Mammary epithelial cell (primary cell): ENCODE measurements around the gene SCAI.

ENCODE experiments used
- CTCF ChIP-seq, 2 donors: IDR thresholded peaks in 1 of 2; conservative IDR thresholded peaks in 1 of 2; 2 replicates each; pipeline ENCODE4 v1.5.1; 2011 to 2012; ENCODE audit warnings: inconsistent platforms in 2 of 2, low read length in 2 of 2, mild to moderate bottlenecking in 2 of 2, control low read depth in 1 of 2, low read depth in 1 of 2; ENCODE audit not compliant: insufficient read depth in 1 of 2; ENCODE audit errors: extremely low read depth in 1 of 2
- EZH2 ChIP-seq: IDR thresholded peaks from 2 replicates; pipeline ENCODE4 v1.6.1; 2012; ENCODE audit warnings: low read length, inconsistent platforms, borderline replicate concordance

- no peak for TF ChIP-seq CTCF (conservative IDR thresholded peaks at IDR 0.05 in 1 of 2, IDR thresholded peaks at IDR 0.05 in 1 of 2; ENCODE audit: extremely low read depth in 1 of 2, insufficient read depth in 1 of 2, low read depth in 1 of 2, low read length in 2 of 2)
- no peak for TF ChIP-seq EZH2
These were observed 140.0 kb downstream of the SCAI start for GRCh38 chr9:125003332-125003731.
